ENCODE data around the gene E2F6. TPM values are rescaled to one million over a fixed set of nuclear protein-coding genes. Genes with fewer than 3 reads are reported as not detected.

The E2F6 gene
- total RNA-seq, 3 donors from 2014 or later, result 21.8 to 23.7 (median 23.2) TPM

Other genes starting within 250 kb of the E2F6 start
- gene ROCK2, start 121.5 kb downstream of the E2F6 start, total RNA-seq, result 10 to 100 TPM; 16.8 to 24.3 (median 18.3) TPM
- under 1 TPM; 0.32 to 0.33 (median 0.33) TPM for gene GREB1, start 67.9 kb upstream of the E2F6 start, total RNA-seq
- not detected for gene NTSR2, start 204.0 kb upstream of the E2F6 start, total RNA-seq

Measured in activated T-cell treated with anti-CD3 and anti-CD28 coated beads, Interleukin-2, amount 50 U/mL, for 4 hours (primary cell).